Liver (tissue), 9 donors: Measurements from ENCODE around the gene KCNIP1. TPM values are rescaled to one million over a fixed set of nuclear protein-coding genes. Genes with fewer than 3 reads are reported as not detected.
A peak's percentile ranks its signal among the peaks of the same experiment; 100 is the strongest.
"Not testable (repeated sequence)": the region's sequence is repeated elsewhere in the genome, so short reads cannot be mapped to it uniquely, and the experiment has no call there.

Source experiments
- DNase-seq: peaks from one replicate; pipeline ENCODE4 v3.0.0-alpha.2; 2017; ENCODE audit warnings: low spot score
- H3K27ac ChIP-seq, 2 donors: one replicate each; pipeline ENCODE4 v1.7.0; 2013; ENCODE audit warnings: inconsistent platforms in 2 of 2, low read length in 2 of 2, control low read depth in 1 of 2, low read depth in 1 of 2, mild to moderate bottlenecking in 1 of 2
- H3K27me3 ChIP-seq, 4 donors: one replicate each; pipeline versions ENCODE4 v1.6.1 to v1.7.0; 2013; ENCODE audit warnings: low read length in 3 of 4, inconsistent platforms in 1 of 4, mild to moderate bottlenecking in 1 of 4, moderate library complexity in 1 of 4; ENCODE audit not compliant: control insufficient read depth in 4 of 4, insufficient read depth in 4 of 4
- H3K36me3 ChIP-seq, 4 donors: one replicate each; pipeline versions ENCODE4 v1.6.1 to v1.7.0; 2013; ENCODE audit warnings: low read length in 3 of 4, mild to moderate bottlenecking in 3 of 4, low read depth in 1 of 4, moderate library complexity in 1 of 4; ENCODE audit not compliant: control insufficient read depth in 4 of 4, insufficient read depth in 3 of 4
- H3K4me1 ChIP-seq, 4 donors: one replicate each; pipeline versions ENCODE4 v1.6.1 to v1.7.0; 2013; ENCODE audit warnings: low read length in 3 of 4, mild to moderate bottlenecking in 3 of 4, moderate library complexity in 1 of 4; ENCODE audit not compliant: control insufficient read depth in 4 of 4, insufficient read depth in 4 of 4
- H3K4me3 ChIP-seq, 3 donors: one replicate each; pipeline versions ENCODE4 v1.6.1 to v1.7.0; 2013; ENCODE audit warnings: low read length in 3 of 3, control low read depth in 1 of 3, low read depth in 1 of 3, mild to moderate bottlenecking in 1 of 3
- H3K9ac ChIP-seq, 2 donors: one replicate each; pipeline ENCODE4 v1.7.0; 2013; ENCODE audit warnings: low read length in 2 of 2, mild to moderate bottlenecking in 2 of 2, moderate library complexity in 2 of 2, control low read depth in 1 of 2, low read depth in 1 of 2
- H3K9me3 ChIP-seq, 4 donors: one replicate each; pipeline versions ENCODE4 v1.6.1 to v1.7.0; 2013; ENCODE audit warnings: low read length in 3 of 4; ENCODE audit not compliant: control insufficient read depth in 4 of 4
- ATF3 ChIP-seq: IDR thresholded peaks from 2 replicates; pipeline ENCODE4 v1.6.1; 2016; ENCODE audit warnings: antibody characterized with exemption
- EGR1 ChIP-seq, 2 donors: IDR thresholded peaks; 2 replicates each; pipeline ENCODE4 v1.6.1; 2016 to 2018; ENCODE audit warnings: antibody characterized with exemption in 2 of 2, low read depth in 2 of 2
- FOXA2 ChIP-seq: IDR thresholded peaks from 2 replicates; pipeline ENCODE4 v1.6.1; 2016; ENCODE audit warnings: antibody characterized with exemption
- HNF4A ChIP-seq, 2 donors: conservative IDR thresholded peaks; 2 replicates each; pipeline ENCODE4 v1.6.1; 2016; ENCODE audit warnings: antibody characterized with exemption in 2 of 2, mild to moderate bottlenecking in 2 of 2
- HNF4G ChIP-seq: IDR thresholded peaks from 2 replicates; pipeline ENCODE4 v1.6.1; 2016; ENCODE audit warnings: antibody characterized with exemption
- JUND ChIP-seq, 2 donors: IDR thresholded peaks; 2 replicates each; pipeline ENCODE4 v1.6.1; 2016; ENCODE audit warnings: antibody characterized with exemption in 2 of 2
- NR2F2 ChIP-seq: IDR thresholded peaks from 2 replicates; pipeline ENCODE4 v1.6.1; 2016; ENCODE audit warnings: antibody characterized with exemption
- RAD21 ChIP-seq, 2 donors: IDR thresholded peaks; 2 replicates each; pipeline ENCODE4 v1.6.1; 2016; ENCODE audit warnings: antibody characterized with exemption in 2 of 2, mild to moderate bottlenecking in 2 of 2
- REST ChIP-seq: IDR thresholded peaks from 2 replicates; pipeline ENCODE4 v1.6.1; 2016; ENCODE audit warnings: antibody characterized with exemption, mild to moderate bottlenecking
- RXRA ChIP-seq, 2 donors: IDR thresholded peaks; 2 replicates each; pipeline ENCODE4 v1.6.1; 2017 to 2018; ENCODE audit warnings: antibody characterized with exemption in 2 of 2, mild to moderate bottlenecking in 1 of 2
- TAF1 ChIP-seq: conservative IDR thresholded peaks from 2 replicates; pipeline ENCODE4 v1.6.1; 2016; ENCODE audit warnings: antibody characterized with exemption, mild to moderate bottlenecking
- WGBS: extraction: QIAGEN DNeasy Blood & Tissue Kit; methylation state at CpG from one replicate; pipeline ENCODE4 v1.1.7; 2013; 5-methylcytosine and 5-hydroxymethylcytosine counted together
- polyA plus RNA-seq, 2 donors: library from polyadenylated mRNA; stranded (reverse) in 1 of 2; unstranded in 1 of 2; fragments of 200-250 nt in 1 of 2; fragments of >200 nt in 1 of 2; fragmentation: Nextera tagmentation in 1 of 2; extraction: Ambion mirVana in 1 of 2; gene quantifications; one replicate each; pipeline versions ENCODE4 v1.2.1 to v1.2.3, GENCODE V29; 2013 to 2015
- total RNA-seq, 2 donors: library from RNA; depleted of rRNA; stranded (reverse); fragments of >200 nt; gene quantifications; one replicate each; pipeline ENCODE4 v1.2.3, GENCODE V29; 2014
- donor health status: healthy.
- donor health status: healthy.
- donor health status: healthy.
- donor health status: healthy.
- donor health status: healthy.

Gene KCNIP1
- total and polyA plus RNA-seq, 4 donors, result 0.08 to 0.23 TPM; not detected in 2

GRCh38 chr5:170546282-170546681 lies 42.5 kb downstream of the KCNIP1 start:
- no peaks in the 10 kb centered on the region for H3K36me3 ChIP-seq
- peaks cover 0 to 5% (median 0%) of the 10 kb centered on the region in 4 donors for H3K27me3 ChIP-seq
- no peak overlapping the region for H3K27ac ChIP-seq
- no peaks in the 10 kb centered on the region for H3K4me1 ChIP-seq
- 73% methylated on average over 4 of the region's 4 CpGs for WGBS
- no peak for DNase-seq
- no peak overlapping the region for H3K4me3 ChIP-seq
- H3K9me3 ChIP-seq, result peaks cover 0 to 12% (median 7%) of the 10 kb centered on the region in 4 donors
- no peak for TF ChIP-seq HNF4A (conservative IDR thresholded peaks at IDR 0.05)
- no peak for TF ChIP-seq RXRA (IDR thresholded peaks at IDR 0.05)
- H3K9ac ChIP-seq, result no peak overlapping the region

GRCh38 chr5:170550382-170550781 lies 46.6 kb downstream of the KCNIP1 start:
- DNase-seq, H3K27ac ChIP-seq, H3K4me3 ChIP-seq, H3K27me3 ChIP-seq, H3K4me1 ChIP-seq, H3K9ac ChIP-seq, H3K36me3 ChIP-seq: not testable (repeated sequence)
- 73% methylated on average over 1 of the region's 1 CpG for WGBS
- peaks cover 0 to 11% (median 6%) of the 10 kb centered on the region in 4 donors for H3K9me3 ChIP-seq

- H3K4me1 ChIP-seq, result no peaks in the 10 kb centered on the region
- H3K36me3 ChIP-seq, result no peaks in the 10 kb centered on the region
- H3K9ac ChIP-seq, result no peak overlapping the region
- H3K27me3 ChIP-seq, result peaks cover 0 to 7% (median 0%) of the 10 kb centered on the region in 4 donors
- H3K27ac ChIP-seq, result no peak overlapping the region
- peaks cover 0 to 4% (median 2%) of the 10 kb centered on the region in 4 donors for H3K9me3 ChIP-seq
- no peak for DNase-seq
- no peak overlapping the region for H3K4me3 ChIP-seq
- no peak for TF ChIP-seq HNF4A (conservative IDR thresholded peaks at IDR 0.05)
- no peak for TF ChIP-seq FOXA2
- no peak for TF ChIP-seq NR2F2
- TF ChIP-seq ATF3, result no peak
- TF ChIP-seq TAF1, result no peak
- 62% methylated on average over 4 of the region's 4 CpGs for WGBS
These were observed 47.3 kb downstream of the KCNIP1 start for GRCh38 chr5:170551076-170551475.

- Histone ChIP-seq H3K4me3 (no peak overlapping the region), H3K9ac (no peak overlapping the region), H3K27me3 (peaks cover 0 to 7% (median 0%) of the 10 kb centered on the region in 4 donors), H3K36me3 (no peaks in the 10 kb centered on the region), H3K4me1 (no peaks in the 10 kb centered on the region), H3K27ac (no peak overlapping the region), H3K9me3 (no peaks in the 10 kb centered on the region)
- WGBS, result 87% methylated on average over 7 of the region's 7 CpGs
- no peak for DNase-seq
- TF ChIP-seq TAF1 (no peak), HNF4G (no peak), RXRA (IDR thresholded peaks at IDR 0.05) (no peak), HNF4A (conservative IDR thresholded peaks at IDR 0.05) (no peak), EGR1 (IDR thresholded peaks at IDR 0.05; ENCODE audit: low read depth in 2 of 2) (no peak), JUND (IDR thresholded peaks at IDR 0.05) (no peak)
These were observed 47.8 kb downstream of the KCNIP1 start for GRCh38 chr5:170551622-170552021.

- no peaks in the 10 kb centered on the region for H3K36me3 ChIP-seq
- peak overlapping the region in 1 of 2 donors; percentile 37 for H3K27ac ChIP-seq
- H3K9me3 ChIP-seq, result no peaks in the 10 kb centered on the region
- WGBS, result 34% methylated on average over 12 of the region's 12 CpGs
- DNase-seq, result peak; percentile 36
- peaks cover 0 to 7% (median 0%) of the 10 kb centered on the region in 4 donors for H3K27me3 ChIP-seq
- TF ChIP-seq RXRA (IDR thresholded peaks at IDR 0.05) (peak in 1 of 2 donors; percentile 69), TAF1 (no peak), NR2F2 (no peak), REST (peak; percentile 82), RAD21 (IDR thresholded peaks at IDR 0.05) (no peak)
- H3K4me1 ChIP-seq, result no peaks in the 10 kb centered on the region
- no peak overlapping the region for H3K9ac ChIP-seq
- H3K4me3 ChIP-seq, result no peak overlapping the region
These were observed 48.8 kb downstream of the KCNIP1 start for GRCh38 chr5:170552621-170553115.
